ENCODE measurements around the gene RIPK4.

GRCh38 chr21:41722052-41723018, 44.5 kb downstream of the RIPK4 start:
- TF ChIP-seq CTCF (IDR thresholded peaks at IDR 0.05): no peak
- TF ChIP-seq POLR2AphosphoS5 (IDR thresholded peaks at IDR 0.05): no peak
- TF ChIP-seq POLR2A (IDR thresholded peaks at IDR 0.05): no peak
- no peak for TF ChIP-seq EP300 (IDR thresholded peaks at IDR 0.05)
